Activated CD4-positive, alpha-beta memory T cell treated with anti-CD3 and anti-CD28 coated beads for 36 hours (primary cell): ENCODE data around the gene CACNA1F. TPM values are rescaled to one million over a fixed set of nuclear protein-coding genes. Genes with fewer than 3 reads are reported as not detected.

Source experiments
- CTCF ChIA-PET: fragments of 350-600 bp; sonication (Branson Sonifier 250); formaldehyde crosslinking; loops from one replicate; lab custom pipeline; 2021; ENCODE audit warnings: antibody characterized with exemption, inconsistent platforms; lab: Charles Lee
- POLR2A ChIA-PET: fragments of 350-600 bp; sonication (Branson Sonifier 250); formaldehyde crosslinking; loops from one replicate; lab custom pipeline; 2021; ENCODE audit warnings: antibody characterized with exemption; lab: Charles Lee
- DNase-seq: peaks from one replicate; pipeline ENCODE4 v3.0.0-alpha.2; 2020
- H3K27ac Mint-ChIP-seq: one replicate; pipeline ENCODE4 v1.8.0; 2021; ENCODE audit warnings: mixed read lengths
- H3K27me3 Mint-ChIP-seq: one replicate; pipeline ENCODE4 v1.8.0; 2021; ENCODE audit warnings: mixed read lengths
- H3K36me3 Mint-ChIP-seq: one replicate; pipeline ENCODE4 v1.8.0; 2021; ENCODE audit warnings: mixed read lengths
- H3K4me1 Mint-ChIP-seq: one replicate; pipeline ENCODE4 v1.8.0; 2021; ENCODE audit warnings: low read depth, mixed read lengths
- H3K4me3 Mint-ChIP-seq: one replicate; pipeline ENCODE4 v1.8.0; 2021; ENCODE audit warnings: mild to moderate bottlenecking, mixed read lengths
- H3K9me3 Mint-ChIP-seq: one replicate; pipeline ENCODE4 v1.8.0; 2021; ENCODE audit warnings: mixed read lengths
- intact Hi-C: fragments of 100-400 bp; cut with micrococcal nuclease; formaldehyde crosslinking; loops from one replicate; pipeline ENCODE4 v1.15.1; 2023
- total RNA-seq, 2 experiments: library from RNA; stranded (reverse); gene quantifications; one replicate each; pipeline ENCODE4 v1.2.3, GENCODE V29; 2021

Gene CACNA1F
- under 1 TPM; 0.51 to 0.74 TPM for total RNA-seq

GRCh38 chrX:49233176-49233575, at the start of gene CACNA1F:
Gene CACNA1F (minus strand): TSS chrX:49233340. CDS start chrX:49233309, 31 bp downstream.
- H3K4me3 Mint-ChIP-seq, result no peak within 1 kb of the TSS
- no peaks in the 10 kb centered on the region for H3K9me3 Mint-ChIP-seq
- H3K27ac Mint-ChIP-seq, result no peak within 1 kb of the TSS
- peaks cover 4% of the 10 kb centered on the region for H3K36me3 Mint-ChIP-seq
- ChIA-PET POLR2A (no interaction called here), CTCF (no interaction called here)
- no peaks in the 10 kb centered on the region for H3K27me3 Mint-ChIP-seq
- peaks cover 27% of the 10 kb centered on the region for H3K4me1 Mint-ChIP-seq
- intact Hi-C loops, result no loop called here
- DNase-seq, result no peak

GRCh38 chrX:49282647-49283011, 49.5 kb upstream of the CACNA1F start:
- Mint-ChIP-seq H3K27me3 (no peaks in the 10 kb centered on the region), H3K4me3 (no peak overlapping the region), H3K36me3 (no peaks in the 10 kb centered on the region), H3K4me1 (peaks cover 48% of the 10 kb centered on the region), H3K9me3 (no peaks in the 10 kb centered on the region), H3K27ac (peak overlapping the region; percentile 33)
- POLR2A ChIA-PET, result no interaction called here
- CTCF ChIA-PET, result no interaction called here
- no peak for DNase-seq
- intact Hi-C loops, result no loop called here

- no peak for DNase-seq
- peak overlapping the region; percentile 73 for H3K4me3 Mint-ChIP-seq
- H3K27ac Mint-ChIP-seq, result peak overlapping the region; percentile 100
- H3K27me3 Mint-ChIP-seq, result no peaks in the 10 kb centered on the region
- no peaks in the 10 kb centered on the region for H3K9me3 Mint-ChIP-seq
- ChIA-PET CTCF (interaction anchor here (1.1 kb wide), 1 partner anchor 9 kb away, joined by 4 read pairs; no protein-coding TSS in a partner anchor), POLR2A (interaction anchor here (2.0 kb wide), 1 partner anchor 9 kb away, joined by 6 read pairs; the partner anchor contains the start of gene PPP1R3F)
- H3K4me1 Mint-ChIP-seq, result peaks cover 85% of the 10 kb centered on the region
- intact Hi-C loops, result loop anchor here (10.0 kb wide), 1 partner anchor 703 kb away; the partner anchor contains the start of gene RBM3
- H3K36me3 Mint-ChIP-seq, result peaks cover 12% of the 10 kb centered on the region
These were observed 44.9 kb upstream of the CACNA1F start for GRCh38 chrX:49278081-49278480.

GRCh38 chrX:49277535-49277830, 44.3 kb upstream of the CACNA1F start:
- no peaks in the 10 kb centered on the region for H3K27me3 Mint-ChIP-seq
- DNase-seq, result no peak
- intact Hi-C loops, result loop anchor here (10.0 kb wide), 1 partner anchor 703 kb away; the partner anchor contains the start of gene RBM3
- H3K36me3 Mint-ChIP-seq, result peaks cover 12% of the 10 kb centered on the region
- H3K4me3 Mint-ChIP-seq, result peak overlapping the region; percentile 73
- CTCF ChIA-PET, result interaction anchor here (1.1 kb wide), 1 partner anchor 9 kb away, joined by 4 read pairs; no protein-coding TSS in a partner anchor
- H3K4me1 Mint-ChIP-seq, result peaks cover 87% of the 10 kb centered on the region
- no peaks in the 10 kb centered on the region for H3K9me3 Mint-ChIP-seq
- peak overlapping the region; percentile 100 for H3K27ac Mint-ChIP-seq
- POLR2A ChIA-PET, result interaction anchor here (2.0 kb wide), 1 partner anchor 8 kb away, joined by 6 read pairs; the partner anchor contains the start of gene PPP1R3F

- Mint-ChIP-seq H3K36me3 (peaks cover 13% of the 10 kb centered on the region), H3K4me3 (peak overlapping the region; percentile 73), H3K27me3 (no peaks in the 10 kb centered on the region), H3K27ac (peak overlapping the region; percentile 100), H3K4me1 (peaks cover 87% of the 10 kb centered on the region), H3K9me3 (no peaks in the 10 kb centered on the region)
- ChIA-PET POLR2A (interaction anchor here (0.6 to 2.0 kb wide), 2 partner anchors 8 kb away, joined by 3 to 6 read pairs; partner anchors contain the start of gene PPP1R3F), CTCF (interaction anchor here (0.6 to 1.1 kb wide), 4 partner anchors 10 to 85 kb away, joined by 3 to 8 read pairs (median 4); no protein-coding TSS in a partner anchor)
- DNase-seq, result peak; percentile 68
- intact Hi-C loops, result loop anchor here (10.0 kb wide), 1 partner anchor 702 kb away; the partner anchor contains the start of gene RBM3
These were observed 43.8 kb upstream of the CACNA1F start for GRCh38 chrX:49276671-49277534.

- intact Hi-C loops, result loop anchor here (10.0 kb wide), 1 partner anchor 701 kb away; the partner anchor contains the start of gene RBM3
- Mint-ChIP-seq H3K27ac (peak overlapping the region; percentile 100), H3K9me3 (no peaks in the 10 kb centered on the region), H3K4me3 (no peak overlapping the region), H3K4me1 (peaks cover 92% of the 10 kb centered on the region), H3K36me3 (peaks cover 17% of the 10 kb centered on the region), H3K27me3 (no peaks in the 10 kb centered on the region)
- ChIA-PET CTCF (interaction anchor here (0.6 to 1.1 kb wide), 3 partner anchors 16 to 84 kb away, joined by 3 to 8 read pairs (median 3); no protein-coding TSS in a partner anchor), POLR2A (interaction anchor here (0.6 to 0.7 kb wide), 2 partner anchors 9 to 83 kb away, joined by 3 to 4 read pairs; no protein-coding TSS in a partner anchor)
- no peak for DNase-seq
These were observed 43.1 kb upstream of the CACNA1F start for GRCh38 chrX:49276207-49276606.

- peaks cover 22% of the 10 kb centered on the region for H3K36me3 Mint-ChIP-seq
- H3K4me3 Mint-ChIP-seq, result peak overlapping the region; percentile 73
- peaks cover 79% of the 10 kb centered on the region for H3K4me1 Mint-ChIP-seq
- CTCF ChIA-PET, result interaction anchor here (1.9 kb wide), 1 partner anchor 81 kb away, joined by 8 read pairs; no protein-coding TSS in a partner anchor
- DNase-seq, result peak; percentile 67
- no peaks in the 10 kb centered on the region for H3K9me3 Mint-ChIP-seq
- POLR2A ChIA-PET, result interaction anchor here (0.6 to 1.5 kb wide), 4 partner anchors 9 to 82 kb away, joined by 3 to 4 read pairs (median 3); no protein-coding TSS in a partner anchor
- intact Hi-C loops, result loop anchor here (1.0 to 10.0 kb wide), 3 partner anchors 20 to 698 kb away; partner anchors contain the start of genes GPKOW and RBM3
- no peaks in the 10 kb centered on the region for H3K27me3 Mint-ChIP-seq
- peak overlapping the region; percentile 100 for H3K27ac Mint-ChIP-seq
These were observed 40.1 kb upstream of the CACNA1F start for GRCh38 chrX:49273181-49273727.

- Mint-ChIP-seq H3K36me3 (peaks cover 22% of the 10 kb centered on the region), H3K27ac (peak overlapping the region; percentile 100), H3K27me3 (no peaks in the 10 kb centered on the region), H3K9me3 (no peaks in the 10 kb centered on the region), H3K4me1 (peaks cover 77% of the 10 kb centered on the region), H3K4me3 (peak overlapping the region; percentile 73)
- ChIA-PET POLR2A (interaction anchor here (0.6 to 1.2 kb wide), 3 partner anchors 8 to 82 kb away, joined by 3 to 4 read pairs (median 3); no protein-coding TSS in a partner anchor), CTCF (interaction anchor here (1.9 kb wide), 1 partner anchor 80 kb away, joined by 8 read pairs; no protein-coding TSS in a partner anchor)
- intact Hi-C loops, result loop anchor here (2.0 to 10.0 kb wide), 2 partner anchors 20 to 698 kb away; partner anchors contain the start of gene RBM3
- DNase-seq, result peak; percentile 52
These were observed 39.3 kb upstream of the CACNA1F start for GRCh38 chrX:49272421-49272820.

- H3K36me3 Mint-ChIP-seq, result peaks cover 22% of the 10 kb centered on the region
- ChIA-PET POLR2A (no interaction called here), CTCF (no interaction called here)
- no peaks in the 10 kb centered on the region for H3K9me3 Mint-ChIP-seq
- H3K27me3 Mint-ChIP-seq, result no peaks in the 10 kb centered on the region
- peak overlapping the region; percentile 79 for H3K4me3 Mint-ChIP-seq
- H3K27ac Mint-ChIP-seq, result peak overlapping the region; percentile 100
- peaks cover 68% of the 10 kb centered on the region for H3K4me1 Mint-ChIP-seq
- peak; percentile 48 for DNase-seq
- intact Hi-C loops, result loop anchor here (10.0 kb wide), 1 partner anchor 697 kb away; the partner anchor contains the start of gene RBM3
These were observed 38.2 kb upstream of the CACNA1F start for GRCh38 chrX:49271341-49271740.

GRCh38 chrX:49270249-49270921, 37.2 kb upstream of the CACNA1F start:
- ChIA-PET CTCF (no interaction called here), POLR2A (no interaction called here)
- intact Hi-C loops, result loop anchor here (10.0 kb wide), 1 partner anchor 696 kb away; the partner anchor contains the start of gene RBM3
- peak overlapping the region; percentile 100 for H3K27ac Mint-ChIP-seq
- peaks cover 22% of the 10 kb centered on the region for H3K36me3 Mint-ChIP-seq
- H3K27me3 Mint-ChIP-seq, result no peaks in the 10 kb centered on the region
- H3K4me3 Mint-ChIP-seq, result peak overlapping the region; percentile 79
- no peak for DNase-seq
- H3K9me3 Mint-ChIP-seq, result no peaks in the 10 kb centered on the region
- H3K4me1 Mint-ChIP-seq, result peaks cover 58% of the 10 kb centered on the region

GRCh38 chrX:49269767-49270248, 36.7 kb upstream of the CACNA1F start, which contains the start of gene PPP1R3F:
Gene PPP1R3F (plus strand): TSS chrX:49269793. CDS start chrX:49269870, 77 bp downstream.
- no peaks in the 10 kb centered on the region for H3K9me3 Mint-ChIP-seq
- no peaks in the 10 kb centered on the region for H3K27me3 Mint-ChIP-seq
- peak within 1 kb of the TSS; percentile 100 for H3K27ac Mint-ChIP-seq
- CTCF ChIA-PET, result no interaction called here
- intact Hi-C loops, result loop anchor here (1.0 to 10.0 kb wide), 6 partner anchors 35 to 695 kb away; partner anchors contain the start of genes CCDC22, OTUD5, RBM3 and SYP
- H3K36me3 Mint-ChIP-seq, result peaks cover 17% of the 10 kb centered on the region
- DNase-seq, result no peak
- peaks cover 57% of the 10 kb centered on the region for H3K4me1 Mint-ChIP-seq
- H3K4me3 Mint-ChIP-seq, result peak within 1 kb of the TSS; percentile 91
- POLR2A ChIA-PET, result interaction anchor here (1.4 to 1.5 kb wide), 2 partner anchors 8 to 98 kb away, joined by 4 to 6 read pairs; partner anchors contain the start of gene PLP2
